Endothelial cell (in vitro differentiated cells): Measurements from ENCODE around the gene FASTKD3. TPM values are rescaled to one million over a fixed set of nuclear protein-coding genes. Genes with fewer than 3 reads are reported as not detected.
A peak's percentile ranks its signal among the peaks of the same experiment; 100 is the strongest.

Experiments
- DNase-seq: peaks from one replicate; pipeline ENCODE4 v3.0.0; 2021; ENCODE audit warnings: low spot score
- H3K27ac Mint-ChIP-seq: one replicate; pipeline ENCODE4 v1.8.0; 2021; ENCODE audit warnings: mixed read lengths, inconsistent platforms; ENCODE audit not compliant: unreplicated experiment
- H3K27me3 Mint-ChIP-seq: one replicate; pipeline ENCODE4 v1.8.0; 2021; ENCODE audit warnings: mild to moderate bottlenecking, moderate library complexity, mixed read lengths, inconsistent platforms; ENCODE audit not compliant: unreplicated experiment
- H3K36me3 Mint-ChIP-seq: one replicate; pipeline ENCODE4 v1.8.0; 2021; ENCODE audit warnings: mild to moderate bottlenecking, low read depth, mixed read lengths, inconsistent platforms; ENCODE audit not compliant: unreplicated experiment
- H3K4me1 Mint-ChIP-seq: one replicate; pipeline ENCODE4 v1.8.0; 2021; ENCODE audit warnings: mild to moderate bottlenecking, mixed read lengths, inconsistent platforms; ENCODE audit not compliant: unreplicated experiment
- H3K4me3 Mint-ChIP-seq: one replicate; pipeline ENCODE4 v1.8.0; 2021; ENCODE audit warnings: mild to moderate bottlenecking, mixed read lengths, inconsistent platforms; ENCODE audit not compliant: unreplicated experiment
- H3K9me3 Mint-ChIP-seq: one replicate; pipeline ENCODE4 v1.8.0; 2021; ENCODE audit warnings: mixed read lengths, inconsistent platforms; ENCODE audit not compliant: unreplicated experiment
- CTCF ChIP-seq: fragments of 200-600 bp; sonication (generic); IDR thresholded peaks from one replicate; pipeline ENCODE4 v1.5.0; 2021; ENCODE audit warnings: antibody characterized with exemption; ENCODE audit not compliant: unreplicated experiment
- total RNA-seq: library from RNA; stranded (reverse); fragmentation: NEBNext Ultra II Directional; extraction: Animal tissue kit (Norgen Biotek cat#: 25700); gene quantifications from one replicate; pipeline ENCODE4 v1.2.1, GENCODE V29; 2021; ENCODE audit not compliant: unreplicated experiment

Gene FASTKD3
- total RNA-seq, 1 donor from 2014 or later, result 9.1 TPM

- Mint-ChIP-seq H3K9me3 (no peaks in the 10 kb centered on the region), H3K27ac (no peak overlapping the region), H3K4me1 (no peaks in the 10 kb centered on the region), H3K36me3 (no peaks in the 10 kb centered on the region), H3K27me3 (peaks cover 1% of the 10 kb centered on the region), H3K4me3 (no peak overlapping the region)
- DNase-seq, result no peak
- no peak for TF ChIP-seq CTCF
Observed at GRCh38 chr5:7822449-7822848, 46.4 kb downstream of the FASTKD3 start.

GRCh38 chr5:7816535-7816901, 52.3 kb downstream of the FASTKD3 start:
- no peaks in the 10 kb centered on the region for H3K27me3 Mint-ChIP-seq
- H3K27ac Mint-ChIP-seq, result no peak overlapping the region
- TF ChIP-seq CTCF, result no peak
- H3K9me3 Mint-ChIP-seq, result no peaks in the 10 kb centered on the region
- no peak for DNase-seq
- peaks cover 9% of the 10 kb centered on the region for H3K4me1 Mint-ChIP-seq
- no peak overlapping the region for H3K4me3 Mint-ChIP-seq
- no peaks in the 10 kb centered on the region for H3K36me3 Mint-ChIP-seq

GRCh38 chr5:7815892-7816534, 52.8 kb downstream of the FASTKD3 start:
- Mint-ChIP-seq H3K9me3 (no peaks in the 10 kb centered on the region), H3K36me3 (no peaks in the 10 kb centered on the region), H3K4me3 (no peak overlapping the region)

GRCh38 chr5:7814816-7815215, 54.0 kb downstream of the FASTKD3 start:
- no peak for TF ChIP-seq CTCF
- no peak overlapping the region for H3K27ac Mint-ChIP-seq
- no peaks in the 10 kb centered on the region for H3K36me3 Mint-ChIP-seq
- H3K27me3 Mint-ChIP-seq, result no peaks in the 10 kb centered on the region
- H3K9me3 Mint-ChIP-seq, result no peaks in the 10 kb centered on the region
- DNase-seq, result no peak
- H3K4me3 Mint-ChIP-seq, result no peak overlapping the region
- peaks cover 9% of the 10 kb centered on the region for H3K4me1 Mint-ChIP-seq

More at GRCh38 chr5:7815892-7816534, 52.8 kb downstream of the FASTKD3 start:
- Mint-ChIP-seq H3K27me3 (no peaks in the 10 kb centered on the region), H3K27ac (no peak overlapping the region), H3K4me1 (peaks cover 9% of the 10 kb centered on the region)
- TF ChIP-seq CTCF, result peak; percentile 82
- DNase-seq, result peak; percentile 95

GRCh38 chr5:7813576-7813975, 55.3 kb downstream of the FASTKD3 start:
- no peaks in the 10 kb centered on the region for H3K36me3 Mint-ChIP-seq
- H3K27ac Mint-ChIP-seq, result no peak overlapping the region
- H3K9me3 Mint-ChIP-seq, result no peaks in the 10 kb centered on the region
- H3K4me3 Mint-ChIP-seq, result no peak overlapping the region
- peaks cover 1% of the 10 kb centered on the region for H3K27me3 Mint-ChIP-seq
- no peak for TF ChIP-seq CTCF
- no peak for DNase-seq
- peaks cover 9% of the 10 kb centered on the region for H3K4me1 Mint-ChIP-seq
